Stimulated activated CD8-positive, alpha-beta memory T cell treated with anti-CD3 and anti-CD28 coated beads, Interleukin-7, amount 100 ng/mL, for 24 hours (primary cell): Measurements from ENCODE around the gene BORCS6.

Experiments
- DNase-seq: peaks from one replicate; pipeline ENCODE4 v3.0.0-alpha.2; 2020; ENCODE audit warnings: low read depth

BORCS6 gene

GRCh38 chr17:8142158-8142886 is 47.7 kb downstream of the BORCS6 start:
- DNase-seq = no peak

GRCh38 chr17:8141741-8142140 is 48.2 kb downstream of the BORCS6 start:
- DNase-seq = no peak

GRCh38 chr17:8141045-8141444 is 48.9 kb downstream of the BORCS6 start:
- no peak for DNase-seq

- no peak for DNase-seq
These were observed 49.6 kb downstream of the BORCS6 start for GRCh38 chr17:8140065-8141029.

- peak; percentile 94 for DNase-seq
These were observed 51.2 kb downstream of the BORCS6 start for GRCh38 chr17:8138672-8139371.

GRCh38 chr17:8138374-8138671 is 51.7 kb downstream of the BORCS6 start:
- no peak for DNase-seq
